HEK293 (cell line): ENCODE data around the gene CFAP410.

ENCODE experiments used
- BCL11B ChIP-seq: fragments of 450-650 bp; formaldehyde crosslinking; IDR thresholded peaks from 2 replicates; pipeline ENCODE4 v1.5.1; 2016; ENCODE audit warnings: low read depth, missing biosample characterization, missing genetic modification characterization
- GLIS1 ChIP-seq: fragments of 450-650 bp; formaldehyde crosslinking; IDR thresholded peaks from 2 replicates; pipeline ENCODE4 v1.5.1; 2016; ENCODE audit warnings: missing biosample characterization, missing genetic modification characterization
- HOXA7 ChIP-seq: sonication (generic); formaldehyde crosslinking; IDR thresholded peaks from 2 replicates; pipeline ENCODE4 v1.8.1; 2022; ENCODE audit warnings: missing genetic modification reagents, borderline replicate concordance
- KLF1 ChIP-seq: fragments of 450-650 bp; formaldehyde crosslinking; IDR thresholded peaks from 2 replicates; pipeline ENCODE4 v1.5.1; 2016; ENCODE audit warnings: missing biosample characterization, missing genetic modification characterization
- KLF9 ChIP-seq: fragments of 450-650 bp; formaldehyde crosslinking; IDR thresholded peaks from 2 replicates; pipeline ENCODE4 v1.5.1; 2016; ENCODE audit warnings: missing biosample characterization, missing genetic modification characterization, low read depth
- TCF7L2 ChIP-seq: IDR thresholded peaks from 2 replicates; pipeline ENCODE4 v1.6.1; 2011; ENCODE audit warnings: low read depth, mild to moderate bottlenecking, inconsistent platforms, low read length, moderate library complexity, borderline replicate concordance
- WT1 ChIP-seq: fragments of 450-650 bp; formaldehyde crosslinking; IDR thresholded peaks from 2 replicates; pipeline ENCODE4 v1.5.1; 2016; ENCODE audit warnings: missing biosample characterization, missing genetic modification characterization
- ZFP41 ChIP-seq: fragments of 450-650 bp; formaldehyde crosslinking; IDR thresholded peaks from 2 replicates; pipeline ENCODE4 v1.5.1; 2016; ENCODE audit warnings: missing biosample characterization, missing genetic modification characterization, borderline replicate concordance
- ZFP69B ChIP-seq: fragments of 450-650 bp; formaldehyde crosslinking; IDR thresholded peaks from 2 replicates; pipeline ENCODE4 v1.5.1; 2016; ENCODE audit warnings: missing biosample characterization, missing genetic modification characterization
- ZNF133 ChIP-seq: fragments of 450-650 bp; formaldehyde crosslinking; IDR thresholded peaks from 2 replicates; pipeline ENCODE4 v1.5.1; 2016; ENCODE audit warnings: missing biosample characterization, missing genetic modification characterization
- ZNF138 ChIP-seq: fragments of 450-650 bp; formaldehyde crosslinking; IDR thresholded peaks from 2 replicates; pipeline ENCODE4 v1.5.1; 2016; ENCODE audit warnings: missing biosample characterization, missing genetic modification characterization, borderline replicate concordance
- ZNF146 ChIP-seq: fragments of 450-650 bp; formaldehyde crosslinking; IDR thresholded peaks from 2 replicates; pipeline ENCODE4 v1.5.1; 2016; ENCODE audit warnings: missing biosample characterization, missing genetic modification characterization
- ZNF16 ChIP-seq: fragments of 450-650 bp; formaldehyde crosslinking; IDR thresholded peaks from 2 replicates; pipeline ENCODE4 v1.5.1; 2016; ENCODE audit warnings: low read depth, missing biosample characterization, missing genetic modification characterization
- ZNF292 ChIP-seq: fragments of 450-650 bp; formaldehyde crosslinking; IDR thresholded peaks from 2 replicates; pipeline ENCODE4 v1.5.1; 2016; ENCODE audit warnings: low read depth, missing biosample characterization, missing genetic modification characterization, borderline replicate concordance
- ZNF302 ChIP-seq: fragments of 450-650 bp; formaldehyde crosslinking; IDR thresholded peaks from 2 replicates; pipeline ENCODE4 v1.5.1; 2016; ENCODE audit warnings: missing biosample characterization, missing genetic modification characterization, low read depth
- ZNF335 ChIP-seq: fragments of 450-650 bp; formaldehyde crosslinking; conservative IDR thresholded peaks from 2 replicates; pipeline ENCODE4 v1.5.1; 2016; ENCODE audit warnings: missing biosample characterization, missing genetic modification characterization
- ZNF433 ChIP-seq: fragments of 450-650 bp; formaldehyde crosslinking; IDR thresholded peaks from 2 replicates; pipeline ENCODE4 v1.5.1; 2016; ENCODE audit warnings: missing biosample characterization, missing genetic modification characterization, low read depth
- ZNF530 ChIP-seq: fragments of 450-650 bp; formaldehyde crosslinking; IDR thresholded peaks from 2 replicates; pipeline ENCODE4 v1.5.1; 2016; ENCODE audit warnings: low read depth, missing biosample characterization, missing genetic modification characterization
- ZNF544 ChIP-seq: fragments of 450-650 bp; formaldehyde crosslinking; IDR thresholded peaks from 2 replicates; pipeline ENCODE4 v1.5.0; 2017; ENCODE audit warnings: missing biosample characterization, missing genetic modification characterization
- ZNF677 ChIP-seq: fragments of 450-650 bp; IDR thresholded peaks from 2 replicates; pipeline ENCODE4 v1.5.0; 2018; ENCODE audit warnings: missing biosample characterization, mild to moderate bottlenecking, missing genetic modification characterization, moderate library complexity
- ZNF830 ChIP-seq: fragments of 450-650 bp; IDR thresholded peaks from 2 replicates; pipeline ENCODE4 v1.5.0; 2018; ENCODE audit warnings: missing biosample characterization, missing genetic modification characterization, low read depth, mild to moderate bottlenecking, moderate library complexity
- ZNF843 ChIP-seq: fragments of 450-650 bp; formaldehyde crosslinking; IDR thresholded peaks from 2 replicates; pipeline ENCODE4 v1.5.1; 2016; ENCODE audit warnings: missing biosample characterization, missing genetic modification characterization
- TF ChIP-seq, protein P1 (sequence below): fragments of 450-650 bp; formaldehyde crosslinking; IDR thresholded peaks from 2 replicates; pipeline ENCODE4 v1.5.1; 2016; ENCODE audit warnings: missing biosample characterization, missing genetic modification characterization, borderline replicate concordance
- TF ChIP-seq, protein P2 (sequence below): fragments of 450-650 bp; IDR thresholded peaks from 2 replicates; pipeline ENCODE4 v1.5.1; 2018; ENCODE audit warnings: missing biosample characterization, mild to moderate bottlenecking, missing genetic modification characterization
- TF ChIP-seq, protein P3 (sequence below): fragments of 450-650 bp; formaldehyde crosslinking; IDR thresholded peaks from 2 replicates; pipeline ENCODE4 v1.5.1; 2016; ENCODE audit warnings: missing biosample characterization, missing genetic modification characterization

The CFAP410 gene

DNA sequence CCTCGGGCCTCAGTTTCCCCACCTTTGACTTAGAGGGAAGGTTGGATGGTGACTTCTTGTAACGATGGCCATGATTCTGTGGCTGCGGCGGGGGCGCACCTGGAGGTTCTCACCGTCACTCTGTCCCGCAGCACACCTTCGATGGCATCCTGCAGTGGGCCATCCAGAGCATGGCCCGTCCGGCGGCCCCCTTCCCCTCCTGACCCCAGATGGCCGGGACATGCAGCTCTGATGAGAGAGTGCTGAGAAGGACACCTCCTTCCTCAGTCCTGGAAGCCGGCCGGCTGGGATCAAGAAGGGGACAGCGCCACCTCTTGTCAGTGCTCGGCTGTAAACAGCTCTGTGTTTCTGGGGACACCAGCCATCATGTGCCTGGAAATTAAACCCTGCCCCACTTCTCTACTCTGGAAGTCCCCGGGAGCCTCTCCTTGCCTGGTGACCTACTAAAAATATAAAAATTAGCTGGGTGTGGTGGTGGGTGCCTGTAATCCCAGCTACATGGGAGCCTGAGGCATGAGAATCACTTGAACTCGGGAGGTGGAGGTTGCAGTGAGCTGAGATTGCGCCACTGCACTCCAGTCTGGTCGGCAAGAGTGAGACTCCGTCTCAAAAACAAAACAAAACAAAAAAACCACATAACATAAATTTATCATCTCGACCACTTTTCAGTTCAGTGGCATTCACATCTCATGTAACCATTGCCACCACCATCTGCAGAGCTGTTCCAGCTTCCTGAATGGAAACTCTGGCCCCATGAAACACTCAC lies 41.5 kb downstream of the CFAP410 start (continued):
- TF ChIP-seq, protein P1, sequence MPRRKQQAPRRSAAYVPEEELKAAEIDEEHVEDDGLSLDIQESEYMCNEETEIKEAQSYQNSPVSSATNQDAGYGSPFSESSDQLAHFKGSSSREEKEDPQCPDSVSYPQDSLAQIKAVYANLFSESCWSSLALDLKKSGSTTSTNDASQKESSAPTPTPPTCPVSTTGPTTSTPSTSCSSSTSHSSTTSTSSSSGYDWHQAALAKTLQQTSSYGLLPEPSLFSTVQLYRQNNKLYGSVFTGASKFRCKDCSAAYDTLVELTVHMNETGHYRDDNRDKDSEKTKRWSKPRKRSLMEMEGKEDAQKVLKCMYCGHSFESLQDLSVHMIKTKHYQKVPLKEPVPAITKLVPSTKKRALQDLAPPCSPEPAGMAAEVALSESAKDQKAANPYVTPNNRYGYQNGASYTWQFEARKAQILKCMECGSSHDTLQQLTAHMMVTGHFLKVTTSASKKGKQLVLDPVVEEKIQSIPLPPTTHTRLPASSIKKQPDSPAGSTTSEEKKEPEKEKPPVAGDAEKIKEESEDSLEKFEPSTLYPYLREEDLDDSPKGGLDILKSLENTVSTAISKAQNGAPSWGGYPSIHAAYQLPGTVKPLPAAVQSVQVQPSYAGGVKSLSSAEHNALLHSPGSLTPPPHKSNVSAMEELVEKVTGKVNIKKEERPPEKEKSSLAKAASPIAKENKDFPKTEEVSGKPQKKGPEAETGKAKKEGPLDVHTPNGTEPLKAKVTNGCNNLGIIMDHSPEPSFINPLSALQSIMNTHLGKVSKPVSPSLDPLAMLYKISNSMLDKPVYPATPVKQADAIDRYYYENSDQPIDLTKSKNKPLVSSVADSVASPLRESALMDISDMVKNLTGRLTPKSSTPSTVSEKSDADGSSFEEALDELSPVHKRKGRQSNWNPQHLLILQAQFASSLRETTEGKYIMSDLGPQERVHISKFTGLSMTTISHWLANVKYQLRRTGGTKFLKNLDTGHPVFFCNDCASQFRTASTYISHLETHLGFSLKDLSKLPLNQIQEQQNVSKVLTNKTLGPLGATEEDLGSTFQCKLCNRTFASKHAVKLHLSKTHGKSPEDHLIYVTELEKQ (tag by site-specific recombination), result no peak
- TF ChIP-seq BCL11B (peak; percentile 66), ZNF335 (tag by site-specific recombination) (peak; percentile 50; the same call in 1 of the 2 replicates), WT1 (tag by site-specific recombination) (0 out of 2 replicates have a peak, but pooled peaks have one; percentile 7), ZNF433 (tag by site-specific recombination) (no peak), GLIS1 (tag by site-specific recombination) (no peak; the same call in 1 of the 2 replicates), ZNF677 (no peak), KLF1 (tag by site-specific recombination) (peak; percentile 75), KLF9 (0 out of 2 replicates have a peak, but pooled peaks have one; percentile 8), ZNF138 (no peak), ZNF530 (tag by site-specific recombination) (no peak), ZNF146 (tag by site-specific recombination) (no peak), ZNF16 (tag by site-specific recombination) (no peak), ZNF133 (tag by site-specific recombination) (no peak), ZNF843 (tag by site-specific recombination) (no peak), ZNF302 (tag by site-specific recombination) (no peak), ZFP69B (tag by site-specific recombination) (no peak), ZNF830 (tag by site-specific recombination) (no peak), HOXA7 (no peak), ZNF292 (tag by site-specific recombination) (no peak), ZFP41 (no peak), TCF7L2 (no peak), ZNF544 (tag by site-specific recombination) (no peak)
- TF ChIP-seq, protein P2, sequence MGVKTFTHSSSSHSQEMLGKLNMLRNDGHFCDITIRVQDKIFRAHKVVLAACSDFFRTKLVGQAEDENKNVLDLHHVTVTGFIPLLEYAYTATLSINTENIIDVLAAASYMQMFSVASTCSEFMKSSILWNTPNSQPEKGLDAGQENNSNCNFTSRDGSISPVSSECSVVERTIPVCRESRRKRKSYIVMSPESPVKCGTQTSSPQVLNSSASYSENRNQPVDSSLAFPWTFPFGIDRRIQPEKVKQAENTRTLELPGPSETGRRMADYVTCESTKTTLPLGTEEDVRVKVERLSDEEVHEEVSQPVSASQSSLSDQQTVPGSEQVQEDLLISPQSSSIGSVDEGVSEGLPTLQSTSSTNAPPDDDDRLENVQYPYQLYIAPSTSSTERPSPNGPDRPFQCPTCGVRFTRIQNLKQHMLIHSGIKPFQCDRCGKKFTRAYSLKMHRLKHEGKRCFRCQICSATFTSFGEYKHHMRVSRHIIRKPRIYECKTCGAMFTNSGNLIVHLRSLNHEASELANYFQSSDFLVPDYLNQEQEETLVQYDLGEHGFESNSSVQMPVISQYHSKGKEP (tag by site-specific recombination), result no peak
- TF ChIP-seq, protein P3, sequence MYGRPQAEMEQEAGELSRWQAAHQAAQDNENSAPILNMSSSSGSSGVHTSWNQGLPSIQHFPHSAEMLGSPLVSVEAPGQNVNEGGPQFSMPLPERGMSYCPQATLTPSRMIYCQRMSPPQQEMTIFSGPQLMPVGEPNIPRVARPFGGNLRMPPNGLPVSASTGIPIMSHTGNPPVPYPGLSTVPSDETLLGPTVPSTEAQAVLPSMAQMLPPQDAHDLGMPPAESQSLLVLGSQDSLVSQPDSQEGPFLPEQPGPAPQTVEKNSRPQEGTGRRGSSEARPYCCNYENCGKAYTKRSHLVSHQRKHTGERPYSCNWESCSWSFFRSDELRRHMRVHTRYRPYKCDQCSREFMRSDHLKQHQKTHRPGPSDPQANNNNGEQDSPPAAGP (tag by site-specific recombination), result peak; percentile 38; the same call in 1 of the 2 replicates
